ENCODE data around the gene PRDM2.
"Not testable (repeated sequence)": the region's sequence is repeated elsewhere in the genome, so short reads cannot be mapped to it uniquely, and the experiment has no call there.

Gene PRDM2

GRCh38 chr1:13675151-13675651 lies 24.8 kb upstream of the PRDM2 start:
- Histone ChIP-seq H3K36me3 (ENCODE audit: insufficient read depth, low read length) (no peaks in the 10 kb centered on the region), H3K4me3 (ENCODE audit: low read length) (no peak overlapping the region), H3K9ac (ENCODE audit: low read depth, low read length) (no peak overlapping the region), H3K9me3 (ENCODE audit: insufficient read depth, low read depth, low read length) (no peaks in the 10 kb centered on the region), H3K27me3 (ENCODE audit: insufficient read depth, low read length) (no peaks in the 10 kb centered on the region; the same call in 1 of the 2 replicates), H3K27ac (ENCODE audit: low read depth, low read length) (no peak overlapping the region), H3K4me1 (ENCODE audit: insufficient read depth, low read length) (no peaks in the 10 kb centered on the region)
- 65% methylated on average over 2 of the region's 3 CpGs for WGBS

GRCh38 chr1:13677896-13678295 lies 22.1 kb upstream of the PRDM2 start:
- Histone ChIP-seq H3K27ac (ENCODE audit: low read depth, low read length) (no peak overlapping the region), H3K4me3 (ENCODE audit: low read length) (no peak overlapping the region), H3K4me1 (ENCODE audit: insufficient read depth, low read length) (no peaks in the 10 kb centered on the region), H3K27me3 (ENCODE audit: insufficient read depth, low read length) (no peaks in the 10 kb centered on the region; the same call in 1 of the 2 replicates), H3K9me3 (ENCODE audit: insufficient read depth, low read depth, low read length) (no peaks in the 10 kb centered on the region), H3K9ac (ENCODE audit: low read depth, low read length) (no peak overlapping the region), H3K36me3 (ENCODE audit: insufficient read depth, low read length) (no peaks in the 10 kb centered on the region)
- WGBS, result 100% methylated on average over 1 of the region's 1 CpG

- H3K4me1 ChIP-seq (ENCODE audit: insufficient read depth, low read length), result no peaks in the 10 kb centered on the region
- no peak overlapping the region for H3K9ac ChIP-seq (ENCODE audit: low read depth, low read length)
- H3K9me3 ChIP-seq (ENCODE audit: insufficient read depth, low read depth, low read length), result no peaks in the 10 kb centered on the region
- no peak overlapping the region for H3K27ac ChIP-seq (ENCODE audit: low read depth, low read length)
- no peaks in the 10 kb centered on the region; the same call in 1 of the 2 replicates for H3K27me3 ChIP-seq (ENCODE audit: insufficient read depth, low read length)
- WGBS, result 94% methylated on average over 3 of the region's 3 CpGs
- H3K4me3 ChIP-seq (ENCODE audit: low read length), result no peak overlapping the region
- no peaks in the 10 kb centered on the region for H3K36me3 ChIP-seq (ENCODE audit: insufficient read depth, low read length)
These were observed 20.3 kb upstream of the PRDM2 start for GRCh38 chr1:13679651-13680050.

GRCh38 chr1:13680609-13681008 lies 19.4 kb upstream of the PRDM2 start:
- 86% methylated on average over 9 of the region's 9 CpGs for WGBS

GRCh38 chr1:13681921-13682320 lies 18.1 kb upstream of the PRDM2 start:
- H3K9ac ChIP-seq (ENCODE audit: low read depth, low read length), result no peak overlapping the region
- 90% methylated on average over 1 of the region's 1 CpG for WGBS
- no peaks in the 10 kb centered on the region; the same call in 1 of the 2 replicates for H3K27me3 ChIP-seq (ENCODE audit: insufficient read depth, low read length)
- no peaks in the 10 kb centered on the region for H3K9me3 ChIP-seq (ENCODE audit: insufficient read depth, low read depth, low read length)
- H3K4me3 ChIP-seq (ENCODE audit: low read length), result no peak overlapping the region
- H3K4me1 ChIP-seq (ENCODE audit: insufficient read depth, low read length), result no peaks in the 10 kb centered on the region
- no peaks in the 10 kb centered on the region for H3K36me3 ChIP-seq (ENCODE audit: insufficient read depth, low read length)
- H3K27ac ChIP-seq (ENCODE audit: low read depth, low read length), result no peak overlapping the region

More at GRCh38 chr1:13680609-13681008, 19.4 kb upstream of the PRDM2 start:
- H3K9me3 ChIP-seq (ENCODE audit: insufficient read depth, low read depth, low read length); H3K36me3 ChIP-seq (ENCODE audit: insufficient read depth, low read length); H3K27ac ChIP-seq (ENCODE audit: low read depth, low read length); H3K4me1 ChIP-seq (ENCODE audit: insufficient read depth, low read length); H3K4me3 ChIP-seq (ENCODE audit: low read length); H3K27me3 ChIP-seq (ENCODE audit: insufficient read depth, low read length); H3K9ac ChIP-seq (ENCODE audit: low read depth, low read length): not testable (repeated sequence)

GRCh38 chr1:13682444-13682843 lies 17.5 kb upstream of the PRDM2 start:
- H3K36me3 ChIP-seq (ENCODE audit: insufficient read depth, low read length), result no peaks in the 10 kb centered on the region
- WGBS, result 87% methylated on average over 3 of the region's 3 CpGs
- no peaks in the 10 kb centered on the region; the same call in 1 of the 2 replicates for H3K27me3 ChIP-seq (ENCODE audit: insufficient read depth, low read length)
- no peak overlapping the region for H3K27ac ChIP-seq (ENCODE audit: low read depth, low read length)
- H3K9me3 ChIP-seq (ENCODE audit: insufficient read depth, low read depth, low read length), result no peaks in the 10 kb centered on the region
- H3K9ac ChIP-seq (ENCODE audit: low read depth, low read length), result no peak overlapping the region
- no peak overlapping the region for H3K4me3 ChIP-seq (ENCODE audit: low read length)
- no peaks in the 10 kb centered on the region for H3K4me1 ChIP-seq (ENCODE audit: insufficient read depth, low read length)

GRCh38 chr1:13683206-13683605 lies 16.8 kb upstream of the PRDM2 start:
- Histone ChIP-seq H3K27ac (ENCODE audit: low read depth, low read length) (no peak overlapping the region), H3K9me3 (ENCODE audit: insufficient read depth, low read depth, low read length) (no peaks in the 10 kb centered on the region), H3K9ac (ENCODE audit: low read depth, low read length) (no peak overlapping the region), H3K36me3 (ENCODE audit: insufficient read depth, low read length) (no peaks in the 10 kb centered on the region), H3K4me1 (ENCODE audit: insufficient read depth, low read length) (no peaks in the 10 kb centered on the region), H3K4me3 (ENCODE audit: low read length) (no peak overlapping the region), H3K27me3 (ENCODE audit: insufficient read depth, low read length) (no peaks in the 10 kb centered on the region)
- WGBS, result 78% methylated on average over 7 of the region's 7 CpGs

GRCh38 chr1:13687151-13687715 lies 12.8 kb upstream of the PRDM2 start:
- 94% methylated on average over 5 of the region's 6 CpGs for WGBS
- H3K4me1 ChIP-seq (ENCODE audit: insufficient read depth, low read length), result no peaks in the 10 kb centered on the region
- H3K27ac ChIP-seq (ENCODE audit: low read depth, low read length), result no peak overlapping the region
- H3K36me3 ChIP-seq (ENCODE audit: insufficient read depth, low read length), result no peaks in the 10 kb centered on the region
- H3K9ac ChIP-seq (ENCODE audit: low read depth, low read length), result no peak overlapping the region
- no peaks in the 10 kb centered on the region for H3K9me3 ChIP-seq (ENCODE audit: insufficient read depth, low read depth, low read length)
- H3K4me3 ChIP-seq (ENCODE audit: low read length), result no peak overlapping the region
- H3K27me3 ChIP-seq (ENCODE audit: insufficient read depth, low read length), result no peaks in the 10 kb centered on the region

- not testable (repeated sequence) for H3K27ac ChIP-seq (ENCODE audit: low read depth, low read length); H3K9me3 ChIP-seq (ENCODE audit: insufficient read depth, low read depth, low read length); H3K4me3 ChIP-seq (ENCODE audit: low read length); H3K36me3 ChIP-seq (ENCODE audit: insufficient read depth, low read length); H3K4me1 ChIP-seq (ENCODE audit: insufficient read depth, low read length); H3K9ac ChIP-seq (ENCODE audit: low read depth, low read length)
- peaks cover 14% of the 10 kb centered on the region; the same call in 1 of the 2 replicates for H3K27me3 ChIP-seq (ENCODE audit: insufficient read depth, low read length)
- WGBS, result 86% methylated on average over 6 of the region's 6 CpGs
These were observed 6.9 kb upstream of the PRDM2 start for GRCh38 chr1:13693094-13693493.

- H3K27me3 ChIP-seq (ENCODE audit: insufficient read depth, low read length), result peaks cover 25% of the 10 kb centered on the region
- peaks cover 8% of the 10 kb centered on the region; the same call in 1 of the 2 replicates for H3K9me3 ChIP-seq (ENCODE audit: insufficient read depth, low read depth, low read length)
- H3K9ac ChIP-seq (ENCODE audit: low read depth, low read length), result no peak overlapping the region
- no peak overlapping the region for H3K27ac ChIP-seq (ENCODE audit: low read depth, low read length)
- H3K4me3 ChIP-seq (ENCODE audit: low read length), result no peak overlapping the region
- no peaks in the 10 kb centered on the region for H3K36me3 ChIP-seq (ENCODE audit: insufficient read depth, low read length)
- no peaks in the 10 kb centered on the region for H3K4me1 ChIP-seq (ENCODE audit: insufficient read depth, low read length)
- WGBS, result 86% methylated on average over 21 of the region's 21 CpGs
These were observed 4.9 kb upstream of the PRDM2 start for GRCh38 chr1:13694886-13695684.

GRCh38 chr1:13697738-13698137 lies 2.2 kb upstream of the PRDM2 start:
- WGBS, result 88% methylated on average over 2 of the region's 2 CpGs
- Histone ChIP-seq H3K9me3 (ENCODE audit: insufficient read depth, low read depth, low read length) (peaks cover 8% of the 10 kb centered on the region; the same call in 1 of the 2 replicates), H3K9ac (ENCODE audit: low read depth, low read length) (no peak overlapping the region), H3K4me1 (ENCODE audit: insufficient read depth, low read length) (0 out of 2 replicates have a peak, but pooled peaks cover 3% of the 10 kb centered on the region), H3K4me3 (ENCODE audit: low read length) (no peak overlapping the region), H3K27me3 (ENCODE audit: insufficient read depth, low read length) (peaks cover 48% of the 10 kb centered on the region), H3K27ac (ENCODE audit: low read depth, low read length) (no peak overlapping the region), H3K36me3 (ENCODE audit: insufficient read depth, low read length) (no peaks in the 10 kb centered on the region)
